Bronchial smooth muscle cell (primary cell): Measurements from ENCODE around the gene FOXP3. TPM values are rescaled to one million over a fixed set of nuclear protein-coding genes. Genes with fewer than 3 reads are reported as not detected.

Experiments used
- total RNA-seq: library from RNA; depleted of rRNA; stranded (reverse); fragments of >200 nt; gene quantifications from 2 replicates; pipeline ENCODE4 v1.2.1, GENCODE V29; 2014

The FOXP3 gene, protein sequence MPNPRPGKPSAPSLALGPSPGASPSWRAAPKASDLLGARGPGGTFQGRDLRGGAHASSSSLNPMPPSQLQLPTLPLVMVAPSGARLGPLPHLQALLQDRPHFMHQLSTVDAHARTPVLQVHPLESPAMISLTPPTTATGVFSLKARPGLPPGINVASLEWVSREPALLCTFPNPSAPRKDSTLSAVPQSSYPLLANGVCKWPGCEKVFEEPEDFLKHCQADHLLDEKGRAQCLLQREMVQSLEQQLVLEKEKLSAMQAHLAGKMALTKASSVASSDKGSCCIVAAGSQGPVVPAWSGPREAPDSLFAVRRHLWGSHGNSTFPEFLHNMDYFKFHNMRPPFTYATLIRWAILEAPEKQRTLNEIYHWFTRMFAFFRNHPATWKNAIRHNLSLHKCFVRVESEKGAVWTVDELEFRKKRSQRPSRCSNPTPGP
- total RNA-seq = not detected in 2 replicates

GRCh38 chrX:49264460-49264859 lies at the start of gene FOXP3:
Gene FOXP3, minus strand, starts transcription at chrX:49264710. Its CDS starts 6,205 bp downstream, at chrX:49258505.

GRCh38 chrX:49303346-49303745 lies 38.8 kb upstream of the FOXP3 start, which contains the start of gene GAGE10:
Gene GAGE10, plus strand, starts transcription at chrX:49303646. Its CDS starts 1,214 bp downstream, at chrX:49304860.

GRCh38 chrX:49269767-49270248 lies 5.3 kb upstream of the FOXP3 start, which contains the start of gene PPP1R3F:
Gene PPP1R3F, plus strand, starts transcription at chrX:49269793. Its CDS starts 77 bp downstream, at chrX:49269870.

DNA sequence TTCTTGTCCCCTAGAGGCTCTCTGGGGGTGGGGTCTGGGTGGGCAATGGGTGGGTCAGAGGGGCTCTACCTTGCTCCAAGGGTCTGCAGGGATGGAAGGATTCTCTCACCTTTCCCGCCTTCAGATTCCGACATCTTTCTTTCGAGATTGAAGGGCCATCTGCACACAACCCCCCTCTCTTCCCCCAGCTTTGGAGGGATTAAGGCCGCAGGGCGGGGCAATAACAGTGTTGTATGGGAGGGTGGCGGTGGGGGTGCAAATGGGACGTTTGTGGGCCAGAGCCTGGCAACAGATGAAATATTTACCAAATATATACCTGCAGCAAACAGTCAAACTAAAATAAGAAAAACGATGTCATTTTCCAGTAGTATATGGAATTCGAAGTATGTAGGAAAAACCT lies 31.3 kb downstream of the FOXP3 start, which contains the start of gene CACNA1F:
Gene CACNA1F, minus strand, starts transcription at position 165 of the 400 bp plus-strand sequence. Its CDS starts 31 bp downstream, at position 134.

Other genes with a start within 250 kb of the FOXP3 start
- gene TFE3, start 221.4 kb downstream of the FOXP3 start, total RNA-seq = 26.0 and 37.2 TPM in 2 replicates
- gene CCDC120, start 205.7 kb downstream of the FOXP3 start, total RNA-seq = 0.26 and 0.63 TPM in 2 replicates
- gene PRAF2, start 190.7 kb downstream of the FOXP3 start, total RNA-seq = 8.2 and 9.2 TPM in 2 replicates
- 45.2 and 65.4 TPM in 2 replicates for gene WDR45, start 184.8 kb downstream of the FOXP3 start, total RNA-seq
- gene GPKOW, start 141.0 kb downstream of the FOXP3 start, total RNA-seq = 17.8 and 19.1 TPM in 2 replicates
- 1.5 and 2.7 TPM in 2 replicates for gene MAGIX, start 102.0 kb downstream of the FOXP3 start, total RNA-seq
- gene PLP2, start 92.8 kb downstream of the FOXP3 start, total RNA-seq = 16.9 and 17.8 TPM in 2 replicates
- 4.5 and 4.9 TPM in 2 replicates for gene PRICKLE3, start 78.3 kb downstream of the FOXP3 start, total RNA-seq
- gene SYP, start 64.5 kb downstream of the FOXP3 start, total RNA-seq = 0.16 and 0.43 TPM in 2 replicates
- gene CACNA1F, start 31.4 kb downstream of the FOXP3 start, total RNA-seq = under 0.01 TPM in 1 of 2 replicates, not detected in the other
- gene CCDC22, start 29.2 kb downstream of the FOXP3 start, total RNA-seq = 7.1 and 8.2 TPM in 2 replicates
- gene PPP1R3F, start 5.1 kb upstream of the FOXP3 start, total RNA-seq = 6.0 and 12.8 TPM in 2 replicates
- gene GAGE10, start 38.9 kb upstream of the FOXP3 start, total RNA-seq = not detected in 2 replicates
- not detected in 2 replicates for gene GAGE12J, start 57.3 kb upstream of the FOXP3 start, total RNA-seq
- gene GAGE13, start 66.9 kb upstream of the FOXP3 start, total RNA-seq = not detected in 2 replicates